KG1 (cell line): Measurements from ENCODE around the gene LY6G6C.
A peak's percentile ranks its signal among the peaks of the same experiment; 100 is the strongest.

Experiments
- DNase-seq: peaks from one replicate; lab custom pipeline; 2025; lab: John Stamatoyannopoulos, UW

The LY6G6C gene

GRCh38 chr6:31680226-31681134 lies 41.1 kb downstream of the LY6G6C start, which contains the start of gene LY6G5C:
Gene LY6G5C (minus strand): TSS chr6:31681067. CDS start chr6:31680373, 694 bp downstream.
- peak; percentile 58 for DNase-seq

DNA sequence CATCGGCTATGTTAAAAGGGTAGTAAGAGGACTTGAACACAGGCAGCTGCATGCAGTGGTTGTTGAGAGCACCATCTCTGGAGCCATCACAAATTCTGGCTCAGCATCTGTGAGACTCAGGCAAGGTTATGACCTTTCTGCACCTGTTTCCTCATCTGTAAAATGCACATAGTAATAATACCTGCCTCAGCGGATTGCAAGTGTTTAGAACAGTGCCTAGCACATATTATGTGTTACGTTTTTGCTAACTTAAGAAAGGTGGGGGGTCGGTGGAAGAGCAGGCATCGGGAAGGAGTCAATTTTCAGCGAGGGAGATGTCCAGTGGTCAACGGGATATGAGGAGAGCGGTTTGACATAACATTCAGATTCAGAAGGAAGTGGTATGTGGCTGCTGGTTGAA lies 43.6 kb downstream of the LY6G6C start:
- no peak for DNase-seq

- no peak for DNase-seq
These were observed 44.6 kb downstream of the LY6G6C start for GRCh38 chr6:31676904-31677303.

- no peak for DNase-seq
These were observed 45.1 kb downstream of the LY6G6C start for GRCh38 chr6:31676322-31676903.

- DNase-seq, result no peak
These were observed 51.9 kb downstream of the LY6G6C start, which contains the start of gene LY6G5B for GRCh38 chr6:31669676-31670075. Gene LY6G5B (plus strand): TSS chr6:31669976. CDS start chr6:31670951, 975 bp downstream.
